HEK293T (cell line): ENCODE results near the gene PDLIM1.

ENCODE experiments used
- FOXK2 ChIP-seq: fragments of 450-650 bp; IDR thresholded peaks from 2 replicates; pipeline ENCODE4 v1.6.1; 2016; ENCODE audit warnings: mild to moderate bottlenecking
- FOXM1 ChIP-seq: fragments of 450-650 bp; IDR thresholded peaks from 2 replicates; pipeline ENCODE4 v1.6.1; 2017; ENCODE audit warnings: mild to moderate bottlenecking, borderline replicate concordance
- PKNOX1 ChIP-seq: fragments of 450-650 bp; IDR thresholded peaks from 2 replicates; pipeline ENCODE4 v1.6.1; 2016
- SP1 ChIP-seq: fragments of 450-650 bp; IDR thresholded peaks from 2 replicates; pipeline ENCODE4 v1.6.1; 2017
- SUZ12 ChIP-seq: fragments of 450-650 bp; IDR thresholded peaks from 2 replicates; pipeline ENCODE4 v1.6.1; 2016; ENCODE audit warnings: mild to moderate bottlenecking
- TARDBP ChIP-seq: fragments of 450-650 bp; IDR thresholded peaks from 2 replicates; pipeline ENCODE4 v1.6.1; 2016

GRCh38 chr10:95273393-95274312, 17.1 kb downstream of the PDLIM1 start:
- TF ChIP-seq FOXM1 = no peak
- TF ChIP-seq SUZ12 = no peak
- TF ChIP-seq TARDBP = no peak
- TF ChIP-seq SP1 = no peak
- no peak for TF ChIP-seq PKNOX1
- TF ChIP-seq FOXK2 = no peak
